ENCODE results near the gene SDR42E2. TPM values are rescaled to one million over a fixed set of nuclear protein-coding genes. Genes with fewer than 3 reads are reported as not detected.
A peak's percentile ranks its signal among the peaks of the same experiment; 100 is the strongest.

SDR42E2 gene
- total and polyA plus RNA-seq, 2 of the 4 experiments (the other 2 are of a cell fraction) = not detected

GRCh38 chr16:22240023-22240710 lies 77.9 kb downstream of the SDR42E2 start:
- Histone ChIP-seq H3K23ac (ENCODE audit: low read depth, low read length) (no peak overlapping the region), H3K9ac (ENCODE audit: low read depth, low read length) (no peak overlapping the region), H2AFZ (replicated peaks; ENCODE audit: low read length, poor library complexity) (no peak overlapping the region), H3K36me3 (ENCODE audit: control insufficient read depth, insufficient read depth, low read length) (peaks cover 10% of the 10 kb centered on the region), H2AK5ac (ENCODE audit: low read depth, low read length) (no peak overlapping the region), H2BK120ac (ENCODE audit: low read depth, low read length) (no peak overlapping the region), H2BK15ac (ENCODE audit: low read depth, low read length) (no peak overlapping the region), H3K9me1 (ENCODE audit: insufficient read depth, low read length) (no peaks in the 10 kb centered on the region), H3K4ac (ENCODE audit: low read depth, low read length) (no peak overlapping the region), H3K56ac (ENCODE audit: extremely low read depth, insufficient read depth, low read length) (no peak overlapping the region), H3K9me3 (ENCODE audit: control insufficient read depth, insufficient read depth, low read length) (no peaks in the 10 kb centered on the region), H3K14ac (replicated peaks; ENCODE audit: low read depth, low read length) (no peak overlapping the region), H4K91ac (ENCODE audit: insufficient read depth, low read depth, low read length) (no peak overlapping the region), H2AK9ac (replicated peaks; ENCODE audit: low read depth, low read length, poor library complexity) (no peak overlapping the region), H4K20me1 (ENCODE audit: insufficient read depth, low read length) (no peaks in the 10 kb centered on the region), H4K8ac (ENCODE audit: low read depth in 2 of 2, low read length in 2 of 2) (no peak overlapping the region), H3K18ac (ENCODE audit: low read depth, low read length) (no peak overlapping the region), H4K5ac (ENCODE audit: low read depth, low read length) (no peak overlapping the region), H3K4me1 (ENCODE audit: control insufficient read depth, insufficient read depth, low read length) (no peaks in the 10 kb centered on the region), H2BK20ac (ENCODE audit: low read depth, low read length) (no peak overlapping the region), H3K27ac (ENCODE audit: insufficient read depth, low read length) (no peak overlapping the region), H3K79me1 (ENCODE audit: low read depth in 1 of 2, low read length in 2 of 2) (peaks cover 3 to 14% of the 10 kb centered on the region in 2 experiments; a peak in 2 of 4 replicates), H3K27me3 (ENCODE audit: control insufficient read depth, insufficient read depth, low read length) (no peaks in the 10 kb centered on the region), H3K4me2 (ENCODE audit: low read depth, low read length) (no peak overlapping the region), H2BK5ac (ENCODE audit: low read depth, low read length, poor library complexity, severe bottlenecking) (no peak overlapping the region), H3K4me3 (ENCODE audit: insufficient read depth, low read depth, low read length) (no peak overlapping the region)
- TF ChIP-seq MAFK (IDR thresholded peaks at IDR 0.05; ENCODE audit: low read depth, low read length) (no peak), RAD21 (IDR thresholded peaks at IDR 0.05; ENCODE audit: low read length) (no peak)
- intact Hi-C loops (cut with micrococcal nuclease) (no loop called here), dilution Hi-C loops (cut with HindIII; ENCODE audit: low sequenced_read_pairs, unreplicated experiment) (no loop called here), in situ Hi-C loops (cut with MboI; ENCODE audit: low sequenced_read_pairs) (no loop called here)
- ATAC-seq (ENCODE audit: low read depth) = peak; percentile 57
- ChIA-PET CTCF (no interaction called here), POLR2A (ENCODE audit: unreplicated experiment) (no interaction called here)
- no CpG with 5 or more reads among the region's 3 CpGs for WGBS, 2 experiments (ENCODE audit: extremely low coverage in 2 of 2, insufficient read length in 1 of 2)
- no TSS peak for BruUV-seq (replicated peaks)
- DNase-seq = peak; percentile 42

Other genes with a start within 250 kb of the SDR42E2 start
- 234 and 284 TPM in 2 replicates for gene UQCRC2, start 209.1 kb upstream of the SDR42E2 start, total RNA-seq (2012; rRNA removed)
- gene UQCRC2, start 209.1 kb upstream of the SDR42E2 start, polyA plus RNA-seq (2012; rRNA removed) = 187 and 191 TPM in 2 replicates
- not detected in 2 replicates for gene PDZD9, start 161.4 kb upstream of the SDR42E2 start, total RNA-seq (2012; rRNA removed)
- 0.13 TPM in 1 of 2 replicates, not detected in the other for gene PDZD9, start 161.4 kb upstream of the SDR42E2 start, polyA plus RNA-seq (2012; rRNA removed)
- gene MOSMO, start 154.4 kb upstream of the SDR42E2 start, total RNA-seq (2012; rRNA removed) = 16.0 and 16.9 TPM in 2 replicates
- gene MOSMO, start 154.4 kb upstream of the SDR42E2 start, polyA plus RNA-seq (2012; rRNA removed) = 8.0 and 10.5 TPM in 2 replicates
- gene VWA3A, start 70.0 kb upstream of the SDR42E2 start, total RNA-seq (2012; rRNA removed) = not detected in 2 replicates
- 0.01 TPM in 1 of 2 replicates, not detected in the other for gene VWA3A, start 70.0 kb upstream of the SDR42E2 start, polyA plus RNA-seq (2012; rRNA removed)
- gene EEF2K, start 43.8 kb downstream of the SDR42E2 start, total RNA-seq (2012; rRNA removed) = 9.7 and 10.3 TPM in 2 replicates
- gene EEF2K, start 43.8 kb downstream of the SDR42E2 start, polyA plus RNA-seq (2012; rRNA removed) = 16.5 and 19.1 TPM in 2 replicates
- gene POLR3E, start 134.9 kb downstream of the SDR42E2 start, total RNA-seq (2012; rRNA removed) = 19.9 and 71.1 TPM in 2 replicates
- 46.0 and 49.5 TPM in 2 replicates for gene POLR3E, start 134.9 kb downstream of the SDR42E2 start, polyA plus RNA-seq (2012; rRNA removed)
- gene CDR2, start 212.1 kb downstream of the SDR42E2 start, total RNA-seq (2012; rRNA removed) = 44.2 and 48.4 TPM in 2 replicates
- 33.1 and 37.7 TPM in 2 replicates for gene CDR2, start 212.1 kb downstream of the SDR42E2 start, polyA plus RNA-seq (2012; rRNA removed)

Measured in IMR-90 (cell line).